ENCODE data around the gene KHK.

Gene KHK

GRCh38 chr2:27081984-27082772 lies 4.4 kb upstream of the KHK start:
- Histone ChIP-seq H3K27ac (replicated peaks) (peak overlapping the region; percentile 84), H3K4me3 (replicated peaks; ENCODE audit: insufficient read depth, low read length) (no peak overlapping the region), H3K27me3 (ENCODE audit: insufficient read depth, poor library complexity, severe bottlenecking) (no peaks in the 10 kb centered on the region)
- DNase-seq (ENCODE audit: low read depth in 1 of 2, low spot score in 1 of 2) = no peak
- TF ChIP-seq GABPA (IDR thresholded peaks at IDR 0.05; ENCODE audit: low read depth) (no peak), POLR2AphosphoS5 (IDR thresholded peaks at IDR 0.05; ENCODE audit: low read depth) (no peak), SPI1 (IDR thresholded peaks at IDR 0.05; ENCODE audit: borderline replicate concordance, low read depth) (no peak), CTCF (IDR thresholded peaks at IDR 0.05; ENCODE audit: insufficient read depth, low read length) (no peak), REST (IDR thresholded peaks at IDR 0.05; ENCODE audit: insufficient replicate concordance, low read depth) (no peak)

GRCh38 chr2:27082773-27083409 lies 3.7 kb upstream of the KHK start:
- Histone ChIP-seq H3K4me3 (replicated peaks; ENCODE audit: insufficient read depth, low read length) (no peak overlapping the region), H3K27ac (replicated peaks) (no peak overlapping the region), H3K27me3 (ENCODE audit: insufficient read depth, poor library complexity, severe bottlenecking) (no peaks in the 10 kb centered on the region)
- TF ChIP-seq GABPA (IDR thresholded peaks at IDR 0.05; ENCODE audit: low read depth) = no peak
- no peak for TF ChIP-seq REST (IDR thresholded peaks at IDR 0.05; ENCODE audit: insufficient replicate concordance, low read depth)
- TF ChIP-seq CTCF (IDR thresholded peaks at IDR 0.05; ENCODE audit: insufficient read depth, low read length) = no peak
- TF ChIP-seq POLR2AphosphoS5 (IDR thresholded peaks at IDR 0.05; ENCODE audit: low read depth) = no peak
- no peak for TF ChIP-seq SPI1 (IDR thresholded peaks at IDR 0.05; ENCODE audit: borderline replicate concordance, low read depth)
- no peak for DNase-seq (ENCODE audit: low read depth in 1 of 2, low spot score in 1 of 2)

GRCh38 chr2:27083410-27084296 lies 2.9 kb upstream of the KHK start:
- Histone ChIP-seq H3K27ac (replicated peaks) (no peak overlapping the region), H3K27me3 (ENCODE audit: insufficient read depth, poor library complexity, severe bottlenecking) (no peaks in the 10 kb centered on the region), H3K4me3 (replicated peaks; ENCODE audit: insufficient read depth, low read length) (no peak overlapping the region)
- DNase-seq (ENCODE audit: low read depth in 1 of 2, low spot score in 1 of 2) = no peak
- TF ChIP-seq GABPA (IDR thresholded peaks at IDR 0.05; ENCODE audit: low read depth) = no peak
- no peak for TF ChIP-seq SPI1 (IDR thresholded peaks at IDR 0.05; ENCODE audit: borderline replicate concordance, low read depth)
- no peak for TF ChIP-seq CTCF (IDR thresholded peaks at IDR 0.05; ENCODE audit: insufficient read depth, low read length)
- TF ChIP-seq REST (IDR thresholded peaks at IDR 0.05; ENCODE audit: insufficient replicate concordance, low read depth) = no peak
- TF ChIP-seq POLR2AphosphoS5 (IDR thresholded peaks at IDR 0.05; ENCODE audit: low read depth) = no peak

Measured in HL-60 (cell line).